Skeletal muscle cell (primary cell): Measurements from ENCODE around the gene LSM4.

Source experiments
- DNase-seq: peaks from one replicate; pipeline ENCODE4 v3.0.0-alpha.2; 2010; ENCODE audit warnings: low read depth
- H3K4me3 ChIP-seq: 2 replicates; pipeline ENCODE4 v1.5.1; 2011; ENCODE audit warnings: low read depth, mild to moderate bottlenecking, control low read depth, low read length, moderate library complexity

Gene LSM4

GRCh38 chr19:18263324-18264136, 59.3 kb downstream of the LSM4 start:
- H3K4me3 ChIP-seq, result no peak overlapping the region
- no peak for DNase-seq

DNA sequence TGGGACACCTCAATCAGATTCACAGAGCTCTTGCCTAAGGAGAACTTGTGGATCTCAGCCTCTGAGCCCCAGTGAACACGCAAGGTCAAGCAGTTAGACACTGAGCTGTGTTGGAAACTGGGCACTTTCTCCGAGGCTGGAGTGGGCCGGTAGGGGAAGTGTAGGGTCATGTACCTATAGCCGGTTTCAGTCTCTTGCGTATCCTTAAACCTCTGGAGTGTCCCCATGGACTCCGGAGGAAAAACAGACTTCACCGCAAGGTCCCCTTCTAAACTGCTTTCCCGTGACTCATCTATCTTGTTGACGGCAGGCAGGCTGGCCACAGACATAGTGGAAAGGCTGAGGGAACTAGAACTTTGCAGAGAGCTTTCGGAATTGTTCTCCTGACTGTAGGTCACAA, 60.0 kb downstream of the LSM4 start:
- H3K4me3 ChIP-seq, result no peak overlapping the region
- DNase-seq, result no peak

DNA sequence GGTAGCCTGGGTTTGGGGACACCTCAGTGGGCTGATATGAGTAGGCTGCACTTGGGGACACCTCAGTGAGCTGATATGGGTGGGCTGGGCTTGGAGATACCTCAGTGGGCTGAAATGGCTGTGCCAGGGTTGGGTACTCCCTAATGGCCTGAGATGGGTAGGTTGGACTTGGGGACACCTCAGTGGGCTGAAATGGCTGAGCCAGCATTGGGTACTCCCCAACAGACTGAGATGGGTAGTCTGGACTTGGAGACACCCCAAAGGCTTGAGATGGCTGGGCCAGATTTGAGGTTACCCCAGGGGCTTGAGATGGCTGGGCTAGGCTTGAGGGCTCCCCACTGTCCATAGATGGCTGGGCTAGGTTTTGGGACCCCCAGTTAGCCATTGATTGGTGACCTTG, 60.7 kb downstream of the LSM4 start:
- H3K4me3 ChIP-seq, result no peak overlapping the region
- no peak for DNase-seq

GRCh38 chr19:18261474-18261873, 61.4 kb downstream of the LSM4 start:
- no peak for DNase-seq
- no peak overlapping the region for H3K4me3 ChIP-seq

DNA sequence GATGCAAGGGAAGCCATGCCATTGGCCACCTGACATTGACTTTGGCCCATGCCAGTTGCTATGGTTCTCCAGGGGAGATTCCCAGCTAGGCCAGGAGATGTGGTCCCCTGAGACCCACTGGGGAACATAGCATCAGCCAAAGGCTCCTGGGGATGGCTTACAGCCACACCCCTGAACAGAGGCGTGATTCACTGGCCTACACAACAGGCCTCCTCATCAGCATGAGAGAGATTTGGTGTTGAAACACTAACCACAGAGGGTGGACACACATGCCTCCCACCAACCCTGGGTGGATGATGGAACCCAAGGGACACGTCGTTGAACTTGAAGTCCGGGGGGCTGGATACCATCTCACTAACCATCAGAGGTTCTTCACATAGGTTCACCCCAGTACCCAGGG, 63.0 kb downstream of the LSM4 start:
- no peak overlapping the region for H3K4me3 ChIP-seq
- no peak for DNase-seq

- no peak overlapping the region for H3K4me3 ChIP-seq
- no peak for DNase-seq
Measured at GRCh38 chr19:18257503-18258470, 65.1 kb downstream of the LSM4 start.
